Epithelial cell of alveolus of lung (primary cell): ENCODE measurements around the gene CYLC2. TPM values are rescaled to one million over a fixed set of nuclear protein-coding genes. Genes with fewer than 3 reads are reported as not detected.

Experiments used
- total RNA-seq: library from RNA; depleted of rRNA; stranded (reverse); fragments of >200 nt; gene quantifications from 2 replicates; pipeline ENCODE4 v1.2.1, GENCODE V29; 2015

The CYLC2 gene
- total RNA-seq, result not detected in 2 replicates

GRCh38 chr9:102995033-102995432 is at the start of gene CYLC2:
Gene CYLC2, plus strand, starts transcription at chr9:102995333. Its CDS starts 48 bp downstream, at chr9:102995381.

